Testis (tissue), 3 donors: ENCODE results near the gene ASXL2. TPM values are rescaled to one million over a fixed set of nuclear protein-coding genes. Genes with fewer than 3 reads are reported as not detected.

ENCODE experiments used
- DNase-seq: peaks from one replicate; pipeline ENCODE4 v3.0.0-alpha.2; 2019
- H3K27ac ChIP-seq, 2 donors: fragments of 200-600 bp; sonication (generic); one replicate each; pipeline ENCODE4 v1.5.1; 2019
- H3K27me3 ChIP-seq: fragments of 200-600 bp; sonication (generic); one replicate; pipeline ENCODE4 v1.5.1; 2019
- H3K36me3 ChIP-seq: fragments of 200-600 bp; sonication (generic); one replicate; pipeline ENCODE4 v1.5.1; 2017; ENCODE audit warnings: low read depth; ENCODE audit errors: missing control alignments
- H3K4me1 ChIP-seq: fragments of 200-600 bp; sonication (generic); one replicate; pipeline ENCODE4 v1.5.1; 2019
- H3K4me3 ChIP-seq, 2 donors: fragments of 200-600 bp; sonication (generic); one replicate each; pipeline ENCODE4 v1.5.1; 2017 to 2019
- H3K9me3 ChIP-seq: fragments of 200-600 bp; sonication (generic); one replicate; pipeline ENCODE4 v1.5.1; 2017
- POLR2A ChIP-seq: fragments of 450-650 bp; IDR thresholded peaks from one replicate; pipeline ENCODE4 v1.6.1; 2017; ENCODE audit warnings: antibody characterized with exemption, mild to moderate bottlenecking, moderate library complexity
- WGBS, 2 donors: methylation state at CpG; one replicate each; pipeline ENCODE4 v1.1.5; 2018; 5-methylcytosine and 5-hydroxymethylcytosine counted together
- intact Hi-C: fragments of 100-400 bp; cut with DNase I; formaldehyde crosslinking; loops from one replicate; pipeline ENCODE4 v1.15.1; 2023; ENCODE audit warnings: low total_unique reads
- polyA plus RNA-seq: library from polyadenylated mRNA; stranded (reverse); fragments of 350-450 nt; fragmentation: Illumina TruSeq; extraction: RNeasy Lipid Tissue Mini Kit (QIAGEN cat#74804); gene quantifications from one replicate; pipeline ENCODE4 v1.2.3, GENCODE V29; 2014; ENCODE audit warnings: low read depth, low replicate concordance; ENCODE audit not compliant: insufficient read depth
- total RNA-seq, 2 donors: library from RNA; depleted of rRNA; stranded (reverse); fragments of >200 nt; gene quantifications; one replicate each; pipeline ENCODE4 v1.2.3, GENCODE V29; 2016
- TF ChIP-seq, protein P1 (sequence below), 3 experiments: fragments of 450-650 bp in 2 of 3; fragments of 200-600 bp in 1 of 3; sonication (generic) in 1 of 3; IDR thresholded peaks; one replicate each; pipeline ENCODE4 v1.5.1; 2016 to 2019; ENCODE audit warnings: antibody characterized with exemption in 3 of 3, mild to moderate bottlenecking in 2 of 3, moderate library complexity in 1 of 3

The ASXL2 gene
- total and polyA plus RNA-seq, 3 donors from 2014 or later: 40.9 to 51.9 (median 43.3) TPM

DNA sequence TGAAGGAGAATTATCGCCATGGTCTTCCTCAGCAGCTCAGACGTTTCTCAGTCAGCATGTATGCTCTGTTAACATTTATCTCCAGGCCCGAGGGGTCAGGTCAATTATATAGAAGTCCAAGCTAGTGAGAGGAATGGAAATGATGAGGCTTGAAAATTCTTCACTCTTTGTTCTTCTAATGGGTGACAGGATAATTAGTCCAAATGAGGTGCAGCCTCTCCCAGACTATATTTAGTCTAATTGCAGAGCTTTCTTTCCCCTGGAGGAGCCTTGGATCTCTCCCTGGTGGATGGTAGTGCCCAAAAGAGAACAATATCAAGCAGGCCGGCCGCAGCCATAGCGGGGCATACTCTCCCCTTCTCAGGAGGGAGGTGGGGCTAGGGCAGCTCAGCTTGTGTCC lies 153.5 kb downstream of the ASXL2 start:
- Histone ChIP-seq H3K4me3 (no peak overlapping the region), H3K36me3 (no peaks in the 10 kb centered on the region), H3K9me3 (no peaks in the 10 kb centered on the region), H3K27ac (no peak overlapping the region), H3K27me3 (no peaks in the 10 kb centered on the region), H3K4me1 (no peaks in the 10 kb centered on the region)
- intact Hi-C loops: no loop called here
- TF ChIP-seq, protein P1, sequence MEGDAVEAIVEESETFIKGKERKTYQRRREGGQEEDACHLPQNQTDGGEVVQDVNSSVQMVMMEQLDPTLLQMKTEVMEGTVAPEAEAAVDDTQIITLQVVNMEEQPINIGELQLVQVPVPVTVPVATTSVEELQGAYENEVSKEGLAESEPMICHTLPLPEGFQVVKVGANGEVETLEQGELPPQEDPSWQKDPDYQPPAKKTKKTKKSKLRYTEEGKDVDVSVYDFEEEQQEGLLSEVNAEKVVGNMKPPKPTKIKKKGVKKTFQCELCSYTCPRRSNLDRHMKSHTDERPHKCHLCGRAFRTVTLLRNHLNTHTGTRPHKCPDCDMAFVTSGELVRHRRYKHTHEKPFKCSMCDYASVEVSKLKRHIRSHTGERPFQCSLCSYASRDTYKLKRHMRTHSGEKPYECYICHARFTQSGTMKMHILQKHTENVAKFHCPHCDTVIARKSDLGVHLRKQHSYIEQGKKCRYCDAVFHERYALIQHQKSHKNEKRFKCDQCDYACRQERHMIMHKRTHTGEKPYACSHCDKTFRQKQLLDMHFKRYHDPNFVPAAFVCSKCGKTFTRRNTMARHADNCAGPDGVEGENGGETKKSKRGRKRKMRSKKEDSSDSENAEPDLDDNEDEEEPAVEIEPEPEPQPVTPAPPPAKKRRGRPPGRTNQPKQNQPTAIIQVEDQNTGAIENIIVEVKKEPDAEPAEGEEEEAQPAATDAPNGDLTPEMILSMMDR (IDR thresholded peaks at IDR 0.05): no peak
- TF ChIP-seq POLR2A: no peak
- 60 to 71% methylated on average over 6 of the region's 6 CpGs for WGBS, 2 donors
- DNase-seq: no peak

DNA sequence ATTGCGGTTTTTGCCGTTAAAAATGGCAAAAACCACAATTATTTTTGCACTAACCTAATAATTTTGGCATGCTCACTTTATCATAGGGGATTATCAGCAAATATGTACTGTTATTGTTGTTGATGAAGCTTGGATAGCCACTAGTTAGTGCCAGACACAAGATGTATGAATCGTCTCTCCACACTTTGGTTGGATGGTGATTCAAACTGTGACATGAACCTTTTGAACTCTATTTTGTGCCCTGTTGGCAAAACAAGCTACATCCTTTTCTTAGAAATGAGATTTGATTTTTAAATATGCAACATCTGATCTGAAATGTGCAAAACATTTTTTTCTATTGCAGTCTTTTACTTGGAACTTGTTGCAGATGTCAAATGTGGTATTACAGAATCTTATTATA lies 156.1 kb downstream of the ASXL2 start:
- Histone ChIP-seq H3K4me3 (no peak overlapping the region), H3K27ac (no peak overlapping the region), H3K4me1 (no peaks in the 10 kb centered on the region), H3K27me3 (no peaks in the 10 kb centered on the region), H3K9me3 (no peaks in the 10 kb centered on the region), H3K36me3 (no peaks in the 10 kb centered on the region)
- no peak for TF ChIP-seq POLR2A
- TF ChIP-seq, protein P1 (IDR thresholded peaks at IDR 0.05): no peak
- 89 to 90% methylated on average over 3 of the region's 3 CpGs for WGBS, 2 donors
- DNase-seq: no peak
- intact Hi-C loops: no loop called here

DNA sequence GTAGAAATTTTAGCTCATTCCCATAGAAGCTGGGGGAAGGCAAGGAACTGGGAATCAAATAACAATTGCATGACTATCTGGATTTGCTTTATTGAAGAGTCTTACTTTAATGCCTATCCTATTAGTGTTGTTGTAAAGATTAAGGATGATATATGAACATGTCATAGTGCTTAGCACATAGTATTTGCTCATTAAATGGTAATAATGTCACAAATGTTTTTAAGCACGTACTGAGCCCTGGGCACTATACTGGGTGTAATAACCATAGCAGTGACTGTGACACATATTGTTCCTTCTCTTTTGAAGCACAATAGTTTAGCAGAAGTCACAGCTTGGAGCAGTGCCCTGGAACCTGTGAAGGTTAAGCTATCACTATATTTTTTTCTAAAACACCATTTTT lies 157.7 kb downstream of the ASXL2 start:
- Histone ChIP-seq H3K4me3 (no peak overlapping the region), H3K36me3 (no peaks in the 10 kb centered on the region), H3K27me3 (no peaks in the 10 kb centered on the region), H3K9me3 (no peaks in the 10 kb centered on the region), H3K4me1 (no peaks in the 10 kb centered on the region), H3K27ac (no peak overlapping the region)
- no peak for TF ChIP-seq POLR2A
- TF ChIP-seq, protein P1 (IDR thresholded peaks at IDR 0.05): no peak
- WGBS, 2 donors: 82 to 92% methylated on average over 1 of the region's 1 CpG
- intact Hi-C loops: no loop called here
- DNase-seq: no peak

DNA sequence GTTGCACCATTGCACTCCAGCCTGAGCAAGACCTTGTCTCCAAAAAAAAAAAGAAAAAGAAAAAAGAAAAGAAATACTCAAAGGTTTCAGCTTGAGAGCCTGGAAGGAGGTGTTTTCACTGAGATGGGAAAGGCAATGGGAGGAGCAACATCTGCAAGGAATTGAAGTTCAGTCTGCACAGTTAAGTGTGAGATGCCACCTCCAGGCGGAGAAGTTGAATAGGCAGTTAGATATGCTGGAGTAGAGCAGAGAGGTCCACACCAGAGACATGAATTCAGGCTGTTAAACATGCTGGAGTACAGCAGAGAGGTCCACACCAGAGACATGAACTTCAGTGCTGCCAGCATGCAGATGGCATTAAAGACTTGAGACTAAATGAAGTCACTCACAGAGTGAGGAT lies 163.5 kb downstream of the ASXL2 start:
- Histone ChIP-seq H3K36me3 (no peaks in the 10 kb centered on the region), H3K9me3 (no peaks in the 10 kb centered on the region), H3K27ac (no peak overlapping the region), H3K4me3 (no peak overlapping the region), H3K4me1 (no peaks in the 10 kb centered on the region), H3K27me3 (no peaks in the 10 kb centered on the region)
- no peak for DNase-seq
- 95% methylated on average over 1 of the region's 1 CpG for WGBS, 2 donors
- intact Hi-C loops: no loop called here
- TF ChIP-seq, protein P1 (IDR thresholded peaks at IDR 0.05): no peak
- TF ChIP-seq POLR2A: no peak

DNA sequence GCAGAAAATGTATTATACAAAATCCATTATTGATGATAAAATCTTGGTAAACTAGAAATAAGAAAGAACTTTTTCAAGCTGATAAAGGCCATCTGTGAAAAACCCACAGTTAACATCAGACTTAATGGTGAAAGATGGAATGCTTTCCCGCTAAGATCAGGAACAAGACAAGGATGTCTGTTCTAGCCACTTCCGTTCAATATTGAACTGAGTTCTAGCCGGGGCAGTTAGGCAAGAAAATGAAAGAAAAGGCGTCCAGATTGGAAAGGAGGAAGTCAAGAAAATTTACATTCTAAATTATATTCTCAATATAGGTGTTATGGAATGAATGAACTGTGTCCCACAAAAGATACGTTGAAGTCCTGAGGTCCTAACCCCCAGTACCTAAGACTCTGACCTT lies 165.8 kb downstream of the ASXL2 start:
- Histone ChIP-seq H3K4me1 (no peaks in the 10 kb centered on the region), H3K27ac (no peak overlapping the region), H3K9me3 (no peaks in the 10 kb centered on the region), H3K27me3 (no peaks in the 10 kb centered on the region), H3K4me3 (no peak overlapping the region), H3K36me3 (no peaks in the 10 kb centered on the region)
- 81 to 92% methylated on average over 5 of the region's 5 CpGs for WGBS, 2 donors
- TF ChIP-seq POLR2A: no peak
- TF ChIP-seq, protein P1 (IDR thresholded peaks at IDR 0.05): no peak
- intact Hi-C loops: no loop called here
- DNase-seq: no peak
